SH-SY5Y (cell line): Measurements from ENCODE around the gene MTUS2.

Source experiments
- GATA2 ChIP-seq: IDR thresholded peaks from 2 replicates; pipeline ENCODE4 v1.6.1; 2011; ENCODE audit warnings: mild to moderate bottlenecking, low read depth, low read length
- GATA3 ChIP-seq: IDR thresholded peaks from 2 replicates; pipeline ENCODE4 v1.6.1; 2011; ENCODE audit warnings: low read depth, mild to moderate bottlenecking, low read length, moderate library complexity

DNA sequence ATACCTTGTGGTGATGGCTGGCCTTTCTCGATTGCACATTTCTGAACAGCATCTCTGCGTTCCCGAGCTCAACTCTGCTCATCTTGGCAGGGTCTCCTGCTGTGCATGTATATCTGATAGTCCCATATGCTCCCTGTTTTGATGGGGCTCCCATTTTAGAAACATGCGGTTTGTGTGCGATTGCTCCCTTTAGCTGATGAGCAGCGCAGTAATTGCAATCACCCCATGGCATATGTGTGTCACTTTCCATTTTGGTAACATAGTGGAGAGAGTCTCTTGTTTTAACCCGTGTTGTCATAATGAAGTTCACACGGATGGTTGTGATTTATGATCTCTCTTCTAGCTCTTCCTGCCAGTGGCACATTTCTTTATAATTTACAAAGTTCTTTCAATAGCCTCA lies 144.7 kb downstream of the MTUS2 start:
- TF ChIP-seq GATA3 = no peak
- TF ChIP-seq GATA2 = no peak
